SIG-M5 (cell line): Measurements from ENCODE around the gene UCMA.

Experiments used
- DNase-seq: peaks from one replicate; lab custom pipeline; 2025; lab: John Stamatoyannopoulos, UW

UCMA gene

GRCh38 chr10:13187135-13187534 is 47.0 kb downstream of the UCMA start:
- DNase-seq, result no peak

- DNase-seq, result no peak
Observed at GRCh38 chr10:13184730-13185514, 49.3 kb downstream of the UCMA start.

DNA sequence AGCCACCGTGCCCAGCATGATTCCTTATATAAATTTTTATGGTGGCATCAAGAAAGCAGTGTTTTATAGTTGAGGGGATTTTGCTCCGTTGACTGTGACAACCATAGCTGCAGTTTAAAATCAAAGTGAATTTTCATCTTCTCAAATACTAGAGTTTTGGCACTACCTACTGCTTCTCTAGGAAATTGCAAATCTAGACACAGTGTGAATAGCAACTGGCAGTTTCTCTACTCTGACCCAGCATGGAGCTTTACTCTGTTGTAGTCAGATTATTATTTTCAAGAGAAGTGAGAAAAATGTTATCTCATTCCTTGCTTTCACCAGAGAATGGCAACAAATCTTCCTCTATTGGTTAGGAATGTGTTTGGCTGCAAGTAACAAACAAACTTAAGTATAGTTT is 49.9 kb downstream of the UCMA start:
- DNase-seq, result no peak

DNA sequence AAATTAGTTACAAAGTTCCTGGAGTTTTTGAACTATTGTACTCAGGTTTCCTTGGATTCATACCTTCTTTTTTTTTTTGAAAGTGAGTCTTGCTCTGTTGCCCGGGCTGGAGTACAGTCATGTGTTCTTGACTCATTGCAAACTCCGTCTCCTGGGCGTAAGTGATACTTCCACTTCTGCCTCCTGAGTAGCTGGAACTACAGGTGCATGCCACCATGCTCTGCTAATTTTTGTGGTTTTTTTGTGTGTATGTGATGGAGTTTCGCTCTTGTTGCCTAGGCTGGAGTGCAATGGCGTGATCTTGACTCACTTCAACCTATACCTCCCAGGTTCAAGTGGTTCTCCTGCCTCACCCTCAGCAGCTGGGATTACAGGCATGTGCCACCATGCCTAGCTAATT is 50.5 kb downstream of the UCMA start:
- no peak for DNase-seq

DNA sequence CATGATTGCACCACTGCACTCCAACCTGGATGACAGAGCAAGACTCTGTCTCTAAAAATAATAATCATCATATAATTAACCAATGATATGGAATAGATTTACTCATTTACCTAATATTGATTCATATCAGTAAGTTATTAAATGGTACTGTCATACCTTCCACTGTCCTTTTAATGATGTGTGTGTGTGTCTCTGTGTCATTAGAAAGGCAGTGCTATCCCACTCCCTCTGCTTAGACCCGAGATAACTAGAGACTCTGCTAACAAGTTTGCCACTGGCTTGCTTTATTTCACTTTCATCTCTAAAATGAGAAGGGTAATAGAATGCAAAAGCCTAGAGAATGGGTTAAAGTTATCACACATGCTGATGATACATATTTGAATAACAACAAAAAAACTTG is 51.8 kb downstream of the UCMA start:
- DNase-seq, result no peak

DNA sequence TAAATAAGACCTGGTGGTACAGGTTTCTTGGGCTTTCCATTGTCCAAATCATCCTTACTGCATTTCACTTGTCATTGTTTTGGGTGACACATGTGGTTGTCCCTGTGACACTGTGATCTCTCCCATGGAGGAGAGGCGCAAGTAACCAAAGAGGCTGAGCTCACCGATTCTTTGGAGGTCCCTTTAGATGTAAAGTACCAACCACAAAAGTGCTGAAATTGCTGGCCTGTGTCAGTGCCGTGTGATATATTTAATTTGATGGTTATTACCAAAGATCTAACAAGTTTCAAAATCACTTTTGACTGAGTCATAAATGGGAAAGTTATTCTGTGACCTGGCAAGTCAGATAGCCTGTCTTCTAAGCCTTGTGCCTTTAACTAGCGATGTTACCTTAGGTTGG is 53.4 kb downstream of the UCMA start:
- no peak for DNase-seq

- no peak for DNase-seq
Observed at GRCh38 chr10:13173616-13174015, 60.6 kb downstream of the UCMA start.
